K562 (cell line): ENCODE results near the gene GNB2. TPM values are rescaled to one million over a fixed set of nuclear protein-coding genes. Genes with fewer than 3 reads are reported as not detected.

ENCODE experiments used
- DACH1 ChIP-seq: fragments of 450-650 bp; IDR thresholded peaks from 2 replicates; pipeline ENCODE4 v1.6.1; 2018; ENCODE audit not compliant: partially characterized antibody
- ESRRA ChIP-seq: fragments of 450-650 bp; IDR thresholded peaks from 2 replicates; pipeline ENCODE4 v1.6.1; 2014; ENCODE audit warnings: low read depth, mild to moderate bottlenecking, moderate library complexity, borderline replicate concordance
- HDAC1 ChIP-seq, 2 experiments: fragments of 450-650 bp; IDR thresholded peaks; 2 replicates each; pipeline ENCODE4 v1.6.1; 2016 to 2017; ENCODE audit warnings: inconsistent platforms in 1 of 2, mild to moderate bottlenecking in 1 of 2, moderate library complexity in 1 of 2
- HDAC2 ChIP-seq: fragments of 450-650 bp; IDR thresholded peaks from 2 replicates; pipeline ENCODE4 v1.6.1; 2016; ENCODE audit warnings: mild to moderate bottlenecking
- HMG20B ChIP-seq: fragments of 250-450 bp; sonication (Bioruptor Pico); IDR thresholded peaks from 2 replicates; pipeline ENCODE4 v1.5.0; 2021; ENCODE audit warnings: mild to moderate bottlenecking
- HNRNPLL ChIP-seq: fragments of 200-400 bp; formaldehyde crosslinking; IDR thresholded peaks from 2 replicates; pipeline ENCODE4 v1.6.1; 2017; ENCODE audit warnings: low read length, low read depth, mild to moderate bottlenecking; ENCODE audit not compliant: poor library complexity, severe bottlenecking
- KDM1A ChIP-seq, 2 experiments: fragments of 450-650 bp; IDR thresholded peaks; 2 replicates each; pipeline ENCODE4 v1.6.1; 2016; ENCODE audit warnings: mild to moderate bottlenecking in 2 of 2
- RCOR1 ChIP-seq, 2 experiments: IDR thresholded peaks; 2 replicates each; pipeline ENCODE4 v1.6.1; 2012; ENCODE audit warnings: low read depth in 2 of 2, low read length in 2 of 2, borderline replicate concordance in 1 of 2, improper control_type of control experiment in 1 of 2
- polyA plus RNA-seq, 8 experiments: library from polyadenylated mRNA; depleted of rRNA in 4 of 8; stranded (reverse) in 5 of 8; unstranded in 3 of 8; fragments of >200 nt; fragmentation: Nextera tagmentation in 2 of 8; fragmentation: Illumina TruSeq in 1 of 8; extraction: Ambion mirVana in 2 of 8; extraction: Trizol in 1 of 8; gene quantifications; 2 replicates each; pipeline versions ENCODE4 v1.2.1 to v1.2.3, GENCODE V29; 2011 to 2014; ENCODE audit warnings: inconsistent platforms in 1 of 8, missing spikeins in 1 of 8
- total RNA-seq, 7 experiments: library from RNA; depleted of rRNA in 6 of 7; stranded (reverse); fragments of >200 nt in 6 of 7; fragmentation: Illumina TruSeq in 2 of 7; extraction: Trizol in 2 of 7; gene quantifications; 2 replicates each; pipeline versions ENCODE4 v1.2.1 to v1.2.3, GENCODE V29; 2011 to 2021; ENCODE audit warnings: low replicate concordance in 1 of 7
- TF ChIP-seq, protein P1 (sequence below): IDR thresholded peaks from 3 replicates; pipeline ENCODE4 v1.6.1; 2011; ENCODE audit warnings: borderline replicate concordance, mild to moderate bottlenecking, moderate library complexity; ENCODE audit not compliant: insufficient read length; ENCODE audit errors: extremely low read depth
- TF ChIP-seq, protein P2 (sequence below): fragments of 150-350 bp; conservative IDR thresholded peaks from 2 replicates; pipeline ENCODE4 v1.6.1; 2014; ENCODE audit warnings: low read length
- TF ChIP-seq, protein P3 (sequence below): sonication (generic); formaldehyde crosslinking; IDR thresholded peaks from 2 replicates; pipeline ENCODE4 v1.8.1; 2023; ENCODE audit warnings: mild to moderate bottlenecking, missing genetic modification reagents
- TF ChIP-seq, protein P4 (sequence below): fragments of 450-650 bp; formaldehyde crosslinking; IDR thresholded peaks from 2 replicates; pipeline ENCODE4 v1.4.0; 2022; ENCODE audit warnings: mild to moderate bottlenecking, moderate library complexity
- TF ChIP-seq, protein P5 (sequence below), 2 experiments: fragments of 450-650 bp; IDR thresholded peaks; 2 replicates each; pipeline ENCODE4 v1.6.1; 2016
- TF ChIP-seq, protein P6 (sequence below): fragments of 450-650 bp; IDR thresholded peaks from 2 replicates; pipeline ENCODE4 v1.6.1; 2016; ENCODE audit warnings: borderline replicate concordance

The GNB2 gene
- total and polyA plus RNA-seq, 9 of the 15 experiments (the other 6 are each of a cell fraction or from before 2014, with no cell fraction given) = 0.65 to 320 (median 104) TPM

DNA sequence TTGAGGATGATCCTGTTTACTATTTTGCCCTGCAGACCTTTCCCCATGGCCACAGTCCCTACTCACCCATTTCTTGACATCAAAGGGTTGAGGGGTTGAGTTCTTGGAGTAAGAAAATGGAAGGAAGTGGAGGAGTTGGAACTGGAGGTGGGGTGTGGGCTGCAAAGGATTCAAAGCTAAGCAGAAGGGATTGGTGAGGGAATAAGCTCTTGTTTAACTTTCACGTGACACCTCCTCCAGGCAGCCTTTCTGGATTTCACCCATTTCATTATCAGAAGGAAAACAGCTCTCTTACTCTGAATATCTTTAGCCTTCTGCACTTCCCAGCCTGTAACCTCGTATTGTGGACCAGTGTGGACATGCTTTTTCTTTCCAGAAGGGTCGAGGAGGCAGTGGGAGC is 47.5 kb upstream of the GNB2 start (continued):
- TF ChIP-seq HNRNPLL (no peak), HDAC1 (IDR thresholded peaks at IDR 0.05) (peak; percentile 15 to 47; a peak in 2 of 4 replicates), HMG20B (CRISPR knock-in tag) (no peak), HDAC2 (peak; percentile 79), KDM1A (IDR thresholded peaks at IDR 0.05) (peak; percentile 90 to 95), ESRRA (0 out of 2 replicates have a peak, but pooled peaks have one; percentile 11), DACH1 (peak; percentile 46), RCOR1 (IDR thresholded peaks at IDR 0.05; ENCODE audit: borderline replicate concordance in 1 of 2, low read depth in 2 of 2, low read length in 2 of 2) (peak; percentile 26 to 66)
- TF ChIP-seq, protein P1, sequence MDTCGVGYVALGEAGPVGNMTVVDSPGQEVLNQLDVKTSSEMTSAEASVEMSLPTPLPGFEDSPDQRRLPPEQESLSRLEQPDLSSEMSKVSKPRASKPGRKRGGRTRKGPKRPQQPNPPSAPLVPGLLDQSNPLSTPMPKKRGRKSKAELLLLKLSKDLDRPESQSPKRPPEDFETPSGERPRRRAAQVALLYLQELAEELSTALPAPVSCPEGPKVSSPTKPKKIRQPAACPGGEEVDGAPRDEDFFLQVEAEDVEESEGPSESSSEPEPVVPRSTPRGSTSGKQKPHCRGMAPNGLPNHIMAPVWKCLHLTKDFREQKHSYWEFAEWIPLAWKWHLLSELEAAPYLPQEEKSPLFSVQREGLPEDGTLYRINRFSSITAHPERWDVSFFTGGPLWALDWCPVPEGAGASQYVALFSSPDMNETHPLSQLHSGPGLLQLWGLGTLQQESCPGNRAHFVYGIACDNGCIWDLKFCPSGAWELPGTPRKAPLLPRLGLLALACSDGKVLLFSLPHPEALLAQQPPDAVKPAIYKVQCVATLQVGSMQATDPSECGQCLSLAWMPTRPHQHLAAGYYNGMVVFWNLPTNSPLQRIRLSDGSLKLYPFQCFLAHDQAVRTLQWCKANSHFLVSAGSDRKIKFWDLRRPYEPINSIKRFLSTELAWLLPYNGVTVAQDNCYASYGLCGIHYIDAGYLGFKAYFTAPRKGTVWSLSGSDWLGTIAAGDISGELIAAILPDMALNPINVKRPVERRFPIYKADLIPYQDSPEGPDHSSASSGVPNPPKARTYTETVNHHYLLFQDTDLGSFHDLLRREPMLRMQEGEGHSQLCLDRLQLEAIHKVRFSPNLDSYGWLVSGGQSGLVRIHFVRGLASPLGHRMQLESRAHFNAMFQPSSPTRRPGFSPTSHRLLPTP = peak; percentile 44
- TF ChIP-seq, protein P2, sequence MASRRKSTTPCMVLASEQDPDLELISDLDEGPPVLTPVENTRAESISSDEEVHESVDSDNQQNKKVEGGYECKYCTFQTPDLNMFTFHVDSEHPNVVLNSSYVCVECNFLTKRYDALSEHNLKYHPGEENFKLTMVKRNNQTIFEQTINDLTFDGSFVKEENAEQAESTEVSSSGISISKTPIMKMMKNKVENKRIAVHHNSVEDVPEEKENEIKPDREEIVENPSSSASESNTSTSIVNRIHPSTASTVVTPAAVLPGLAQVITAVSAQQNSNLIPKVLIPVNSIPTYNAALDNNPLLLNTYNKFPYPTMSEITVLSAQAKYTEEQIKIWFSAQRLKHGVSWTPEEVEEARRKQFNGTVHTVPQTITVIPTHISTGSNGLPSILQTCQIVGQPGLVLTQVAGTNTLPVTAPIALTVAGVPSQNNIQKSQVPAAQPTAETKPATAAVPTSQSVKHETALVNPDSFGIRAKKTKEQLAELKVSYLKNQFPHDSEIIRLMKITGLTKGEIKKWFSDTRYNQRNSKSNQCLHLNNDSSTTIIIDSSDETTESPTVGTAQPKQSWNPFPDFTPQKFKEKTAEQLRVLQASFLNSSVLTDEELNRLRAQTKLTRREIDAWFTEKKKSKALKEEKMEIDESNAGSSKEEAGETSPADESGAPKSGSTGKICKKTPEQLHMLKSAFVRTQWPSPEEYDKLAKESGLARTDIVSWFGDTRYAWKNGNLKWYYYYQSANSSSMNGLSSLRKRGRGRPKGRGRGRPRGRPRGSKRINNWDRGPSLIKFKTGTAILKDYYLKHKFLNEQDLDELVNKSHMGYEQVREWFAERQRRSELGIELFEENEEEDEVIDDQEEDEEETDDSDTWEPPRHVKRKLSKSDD = no peak
- TF ChIP-seq, protein P3, sequence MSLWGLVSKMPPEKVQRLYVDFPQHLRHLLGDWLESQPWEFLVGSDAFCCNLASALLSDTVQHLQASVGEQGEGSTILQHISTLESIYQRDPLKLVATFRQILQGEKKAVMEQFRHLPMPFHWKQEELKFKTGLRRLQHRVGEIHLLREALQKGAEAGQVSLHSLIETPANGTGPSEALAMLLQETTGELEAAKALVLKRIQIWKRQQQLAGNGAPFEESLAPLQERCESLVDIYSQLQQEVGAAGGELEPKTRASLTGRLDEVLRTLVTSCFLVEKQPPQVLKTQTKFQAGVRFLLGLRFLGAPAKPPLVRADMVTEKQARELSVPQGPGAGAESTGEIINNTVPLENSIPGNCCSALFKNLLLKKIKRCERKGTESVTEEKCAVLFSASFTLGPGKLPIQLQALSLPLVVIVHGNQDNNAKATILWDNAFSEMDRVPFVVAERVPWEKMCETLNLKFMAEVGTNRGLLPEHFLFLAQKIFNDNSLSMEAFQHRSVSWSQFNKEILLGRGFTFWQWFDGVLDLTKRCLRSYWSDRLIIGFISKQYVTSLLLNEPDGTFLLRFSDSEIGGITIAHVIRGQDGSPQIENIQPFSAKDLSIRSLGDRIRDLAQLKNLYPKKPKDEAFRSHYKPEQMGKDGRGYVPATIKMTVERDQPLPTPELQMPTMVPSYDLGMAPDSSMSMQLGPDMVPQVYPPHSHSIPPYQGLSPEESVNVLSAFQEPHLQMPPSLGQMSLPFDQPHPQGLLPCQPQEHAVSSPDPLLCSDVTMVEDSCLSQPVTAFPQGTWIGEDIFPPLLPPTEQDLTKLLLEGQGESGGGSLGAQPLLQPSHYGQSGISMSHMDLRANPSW = no peak
- TF ChIP-seq, protein P4, sequence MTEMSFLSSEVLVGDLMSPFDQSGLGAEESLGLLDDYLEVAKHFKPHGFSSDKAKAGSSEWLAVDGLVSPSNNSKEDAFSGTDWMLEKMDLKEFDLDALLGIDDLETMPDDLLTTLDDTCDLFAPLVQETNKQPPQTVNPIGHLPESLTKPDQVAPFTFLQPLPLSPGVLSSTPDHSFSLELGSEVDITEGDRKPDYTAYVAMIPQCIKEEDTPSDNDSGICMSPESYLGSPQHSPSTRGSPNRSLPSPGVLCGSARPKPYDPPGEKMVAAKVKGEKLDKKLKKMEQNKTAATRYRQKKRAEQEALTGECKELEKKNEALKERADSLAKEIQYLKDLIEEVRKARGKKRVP (CRISPR knock-in tag) = no peak
- TF ChIP-seq, protein P5, sequence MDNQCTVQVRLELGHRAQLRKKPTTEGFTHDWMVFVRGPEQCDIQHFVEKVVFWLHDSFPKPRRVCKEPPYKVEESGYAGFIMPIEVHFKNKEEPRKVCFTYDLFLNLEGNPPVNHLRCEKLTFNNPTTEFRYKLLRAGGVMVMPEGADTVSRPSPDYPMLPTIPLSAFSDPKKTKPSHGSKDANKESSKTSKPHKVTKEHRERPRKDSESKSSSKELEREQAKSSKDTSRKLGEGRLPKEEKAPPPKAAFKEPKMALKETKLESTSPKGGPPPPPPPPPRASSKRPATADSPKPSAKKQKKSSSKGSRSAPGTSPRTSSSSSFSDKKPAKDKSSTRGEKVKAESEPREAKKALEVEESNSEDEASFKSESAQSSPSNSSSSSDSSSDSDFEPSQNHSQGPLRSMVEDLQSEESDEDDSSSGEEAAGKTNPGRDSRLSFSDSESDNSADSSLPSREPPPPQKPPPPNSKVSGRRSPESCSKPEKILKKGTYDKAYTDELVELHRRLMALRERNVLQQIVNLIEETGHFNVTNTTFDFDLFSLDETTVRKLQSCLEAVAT (IDR thresholded peaks at IDR 0.05) = no peak
- TF ChIP-seq, protein P6, sequence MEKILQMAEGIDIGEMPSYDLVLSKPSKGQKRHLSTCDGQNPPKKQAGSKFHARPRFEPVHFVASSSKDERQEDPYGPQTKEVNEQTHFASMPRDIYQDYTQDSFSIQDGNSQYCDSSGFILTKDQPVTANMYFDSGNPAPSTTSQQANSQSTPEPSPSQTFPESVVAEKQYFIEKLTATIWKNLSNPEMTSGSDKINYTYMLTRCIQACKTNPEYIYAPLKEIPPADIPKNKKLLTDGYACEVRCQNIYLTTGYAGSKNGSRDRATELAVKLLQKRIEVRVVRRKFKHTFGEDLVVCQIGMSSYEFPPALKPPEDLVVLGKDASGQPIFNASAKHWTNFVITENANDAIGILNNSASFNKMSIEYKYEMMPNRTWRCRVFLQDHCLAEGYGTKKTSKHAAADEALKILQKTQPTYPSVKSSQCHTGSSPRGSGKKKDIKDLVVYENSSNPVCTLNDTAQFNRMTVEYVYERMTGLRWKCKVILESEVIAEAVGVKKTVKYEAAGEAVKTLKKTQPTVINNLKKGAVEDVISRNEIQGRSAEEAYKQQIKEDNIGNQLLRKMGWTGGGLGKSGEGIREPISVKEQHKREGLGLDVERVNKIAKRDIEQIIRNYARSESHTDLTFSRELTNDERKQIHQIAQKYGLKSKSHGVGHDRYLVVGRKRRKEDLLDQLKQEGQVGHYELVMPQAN = 0 out of 2 replicates have a peak, but pooled peaks have one; percentile 19
